Measurements from ENCODE around the gene LRRC8B. TPM values are rescaled to one million over a fixed set of nuclear protein-coding genes. Genes with fewer than 3 reads are reported as not detected.

LRRC8B gene
- total and polyA plus RNA-seq, 2 of the 13 experiments (the other 11 are each of a cell fraction or from before 2014, with no cell fraction given): 4.9 to 7.6 TPM

GRCh38 chr1:89608319-89608983, 83.8 kb downstream of the LRRC8B start:
- BruUV-seq (replicated peaks): no TSS peak
- Histone ChIP-seq H3K4me2 (ENCODE audit: low read depth, low read length) (no peak overlapping the region), H2AFZ (ENCODE audit: low read length) (no peak overlapping the region), H3K4me3 (replicated peaks in 1 of 3; ENCODE audit: insufficient read depth in 1 of 3, low read depth in 2 of 3, low read length in 3 of 3) (no peak overlapping the region), H4K20me1 (ENCODE audit: insufficient read depth, low read length) (no peaks in the 10 kb centered on the region), H3K4me1 (ENCODE audit: insufficient read depth, low read length) (peaks cover 33% of the 10 kb centered on the region), H3K9me3 (ENCODE audit: low read length) (no peaks in the 10 kb centered on the region), H3K9ac (ENCODE audit: insufficient read depth, low read depth, low read length) (no peak overlapping the region), H3K36me3 (replicated peaks in 1 of 2; ENCODE audit: control insufficient read depth in 1 of 2, insufficient read depth in 2 of 2, low read length in 2 of 2) (no peaks in the 10 kb centered on the region), H3K79me2 (ENCODE audit: insufficient read depth, low read length) (no peaks in the 10 kb centered on the region), H3K27ac (ENCODE audit: extremely low read length, insufficient read depth, low read length) (no peak overlapping the region), H3K27me3 (ENCODE audit: control insufficient read depth in 1 of 2, insufficient read depth in 2 of 2, low read length in 2 of 2) (no peaks in the 10 kb centered on the region; a peak in 1 of 5 replicates)
- ATAC-seq (no peak), FAIRE-seq (no peak), DNase-seq (ENCODE audit: low spot score) (no peak)
- in situ Hi-C loops (cut with HindIII; ENCODE audit: extremely low pct_ligation_motif_present, low pct_unique_long_range_greater_than_20kb): loop anchor here (10.0 kb wide), 1 partner anchor 94 kb away; no protein-coding TSS in a partner anchor
- CTCF ChIA-PET (ENCODE audit: low intra/inter-chr PET ratio, low total read pairs): no interaction called here
- no peak for TF ChIP-seq GABPB1 (CRISPR knock-in tag; IDR thresholded peaks at IDR 0.05)
- TF ChIP-seq SATB2 (CRISPR knock-in tag; IDR thresholded peaks at IDR 0.05): no peak
- no peak for TF ChIP-seq FOXA3 (CRISPR knock-in tag; IDR thresholded peaks at IDR 0.05)
- TF ChIP-seq BRD4 (CRISPR knock-in tag; IDR thresholded peaks at IDR 0.05): no peak
- no peak for TF ChIP-seq ZNF160 (CRISPR knock-in tag; IDR thresholded peaks at IDR 0.05)
- TF ChIP-seq ZSCAN5A (CRISPR knock-in tag; IDR thresholded peaks at IDR 0.05; ENCODE audit: borderline replicate concordance): no peak
- no peak for TF ChIP-seq FOXC1 (CRISPR knock-in tag; IDR thresholded peaks at IDR 0.05; ENCODE audit: borderline replicate concordance)
- no peak for TF ChIP-seq GATA4 (IDR thresholded peaks at IDR 0.05; ENCODE audit: borderline replicate concordance, low read depth)
- TF ChIP-seq ZNF558 (CRISPR knock-in tag; IDR thresholded peaks at IDR 0.05; ENCODE audit: borderline replicate concordance): no peak
- TF ChIP-seq ZBTB10 (CRISPR knock-in tag; IDR thresholded peaks at IDR 0.05; ENCODE audit: borderline replicate concordance): no peak
- TF ChIP-seq NCOA5 (CRISPR knock-in tag; IDR thresholded peaks at IDR 0.05): no peak
- no peak for TF ChIP-seq FLYWCH1 (CRISPR knock-in tag; IDR thresholded peaks at IDR 0.05)
- no peak for TF ChIP-seq ZBTB21 (CRISPR knock-in tag; IDR thresholded peaks at IDR 0.05)
- no peak for TF ChIP-seq FOSL2 (CRISPR knock-in tag; IDR thresholded peaks at IDR 0.05)
- no peak for TF ChIP-seq NR3C1 (CRISPR knock-in tag; IDR thresholded peaks at IDR 0.05)
- TF ChIP-seq ZBTB26 (CRISPR knock-in tag; IDR thresholded peaks at IDR 0.05; ENCODE audit: borderline replicate concordance): no peak
- TF ChIP-seq ZNF749 (CRISPR knock-in tag; IDR thresholded peaks at IDR 0.05; ENCODE audit: borderline replicate concordance): no peak
- no peak for TF ChIP-seq ZNF619 (CRISPR knock-in tag; IDR thresholded peaks at IDR 0.05)
- 38% methylated on average over 8 of the region's 9 CpGs for WGBS (ENCODE audit: low lambda C conversion rate)
- POLR2A ChIA-PET: no interaction called here
- intact Hi-C loops (cut with micrococcal nuclease; ENCODE audit: unreplicated experiment): no loop called here
